ENCODE results near the gene NUDT8.
"Not testable (repeated sequence)": the region's sequence is repeated elsewhere in the genome, so short reads cannot be mapped to it uniquely, and the experiment has no call there.

The NUDT8 gene

GRCh38 chr11:67613960-67614715 lies 15.6 kb downstream of the NUDT8 start:
- peak; percentile 61 to 69 (median 68) for DNase-seq (ENCODE audit: low read depth in 3 of 3, low spot score in 1 of 3)

GRCh38 chr11:67613313-67613959 lies 16.3 kb downstream of the NUDT8 start:
- DNase-seq (ENCODE audit: low read depth in 3 of 3, low spot score in 1 of 3) = no peak

GRCh38 chr11:67612751-67613150 lies 17.0 kb downstream of the NUDT8 start:
- DNase-seq (ENCODE audit: low read depth in 3 of 3, low spot score in 1 of 3) = no peak

- DNase-seq (ENCODE audit: low read depth in 3 of 3, low spot score in 1 of 3) = no peak
Measured at GRCh38 chr11:67611704-67612587, 17.8 kb downstream of the NUDT8 start.

GRCh38 chr11:67611165-67611564 lies 18.6 kb downstream of the NUDT8 start:
- DNase-seq (ENCODE audit: low read depth in 3 of 3, low spot score in 1 of 3) = no peak

GRCh38 chr11:67610302-67610868 lies 19.4 kb downstream of the NUDT8 start:
- DNase-seq (ENCODE audit: low read depth in 3 of 3, low spot score in 1 of 3) = no peak

GRCh38 chr11:67609316-67609715 lies 20.4 kb downstream of the NUDT8 start:
- DNase-seq (ENCODE audit: low read depth in 3 of 3, low spot score in 1 of 3) = no peak

- no peak for DNase-seq (ENCODE audit: low read depth in 3 of 3, low spot score in 1 of 3)
Measured at GRCh38 chr11:67608486-67608885, 21.3 kb downstream of the NUDT8 start.

- no peak for DNase-seq (ENCODE audit: low read depth in 3 of 3, low spot score in 1 of 3)
Measured at GRCh38 chr11:67607507-67607906, 22.2 kb downstream of the NUDT8 start.

- DNase-seq (ENCODE audit: low read depth in 3 of 3, low spot score in 1 of 3) = peak; percentile 88 to 94 (median 88)
Measured at GRCh38 chr11:67606492-67607295, 23.0 kb downstream of the NUDT8 start, which contains the start of gene NDUFV1. NDUFV1 (plus strand) TSS chr11:67606936; CDS start chr11:67607005, 69 bp downstream.

GRCh38 chr11:67606093-67606491 lies 23.6 kb downstream of the NUDT8 start:
- DNase-seq (ENCODE audit: low read depth in 3 of 3, low spot score in 1 of 3) = no peak

GRCh38 chr11:67605231-67606011 lies 24.3 kb downstream of the NUDT8 start:
- DNase-seq (ENCODE audit: low read depth in 3 of 3, low spot score in 1 of 3) = no peak

GRCh38 chr11:67604815-67605214 lies 24.9 kb downstream of the NUDT8 start:
- DNase-seq (ENCODE audit: low read depth in 3 of 3, low spot score in 1 of 3) = no peak

- DNase-seq (ENCODE audit: low read depth in 3 of 3, low spot score in 1 of 3) = not testable (repeated sequence)
Measured at GRCh38 chr11:67604119-67604518, 25.6 kb downstream of the NUDT8 start.

GRCh38 chr11:67601098-67601497 lies 28.6 kb downstream of the NUDT8 start:
- DNase-seq (ENCODE audit: low read depth in 3 of 3, low spot score in 1 of 3) = no peak

GRCh38 chr11:67600324-67601029 lies 29.3 kb downstream of the NUDT8 start:
- no peak for DNase-seq (ENCODE audit: low read depth in 3 of 3, low spot score in 1 of 3)

- DNase-seq (ENCODE audit: low read depth in 3 of 3, low spot score in 1 of 3) = no peak
Measured at GRCh38 chr11:67599149-67599548, 30.6 kb downstream of the NUDT8 start.

- DNase-seq (ENCODE audit: low read depth in 3 of 3, low spot score in 1 of 3) = not testable (repeated sequence)
Measured at GRCh38 chr11:67597963-67598362, 31.8 kb downstream of the NUDT8 start.

GRCh38 chr11:67597458-67597857 lies 32.3 kb downstream of the NUDT8 start:
- not testable (repeated sequence) for DNase-seq (ENCODE audit: low read depth in 3 of 3, low spot score in 1 of 3)

Data from stimulated activated CD4-positive, alpha-beta T cell treated with anti-CD3 and anti-CD28 coated beads, TNF-alpha, amount 100 ng/mL, for 1 hour (primary cell).